OCI-LY7 (cell line): ENCODE results near the gene SORCS1. TPM values are rescaled to one million over a fixed set of nuclear protein-coding genes. Genes with fewer than 3 reads are reported as not detected.

Source experiments
- BruUV-seq: library from RNA; stranded (reverse); fragments of 400-500 nt; replicated peaks from 2 replicates; lab custom pipeline; 2021; lab: Mats Ljungman, UMichigan
- CTCF ChIA-PET: fragments of 300-600 bp; sonication (Branson Sonifier 250); formaldehyde crosslinking; loops from one replicate; lab custom pipeline; 2022; ENCODE audit warnings: antibody characterized with exemption; ENCODE audit not compliant: unreplicated experiment; lab: Charles Lee
- POLR2A ChIA-PET: fragments of 300-600 bp; sonication (Branson Sonifier 250); formaldehyde crosslinking; loops from one replicate; lab custom pipeline; 2022; ENCODE audit warnings: antibody characterized with exemption; lab: Charles Lee
- DNase-seq: peaks from one replicate; pipeline ENCODE4 v3.0.0-alpha.2; 2015; ENCODE audit warnings: low spot score
- H2AFZ ChIP-seq: fragments of 200-600 bp; sonication (generic), shearing (Covaris generic); 2 replicates; pipeline ENCODE4 v1.6.1; 2014; ENCODE audit warnings: mild to moderate bottlenecking, antibody characterized with exemption, low read length, moderate library complexity
- H3K27ac ChIP-seq: fragments of 200-600 bp; sonication (generic); 2 replicates; pipeline ENCODE4 v1.5.1; 2014; ENCODE audit warnings: mixed run types, low read depth, mild to moderate bottlenecking, moderate library complexity, low read length, inconsistent platforms; ENCODE audit not compliant: poor library complexity, severe bottlenecking
- H3K36me3 ChIP-seq: fragments of 200-600 bp; sonication (generic); 2 replicates; pipeline ENCODE4 v1.6.1; 2014; ENCODE audit warnings: mild to moderate bottlenecking, antibody characterized with exemption, low read length, moderate library complexity, mixed read lengths; ENCODE audit not compliant: insufficient read depth
- H3K4me1 ChIP-seq: fragments of 200-600 bp; sonication (generic); 2 replicates; pipeline ENCODE4 v1.5.1; 2014; ENCODE audit warnings: mild to moderate bottlenecking, low read length; ENCODE audit not compliant: insufficient read depth, poor library complexity, severe bottlenecking
- H3K4me2 ChIP-seq: fragments of 200-600 bp; sonication (generic); 2 replicates; pipeline ENCODE4 v1.6.1; 2014; ENCODE audit warnings: mild to moderate bottlenecking, low read length
- H3K4me3 ChIP-seq: fragments of 200-600 bp; sonication (generic); 2 replicates; pipeline ENCODE4 v1.5.1; 2014; ENCODE audit warnings: mild to moderate bottlenecking, low read depth, low read length; ENCODE audit not compliant: poor library complexity, severe bottlenecking
- H3K79me2 ChIP-seq: fragments of 200-600 bp; sonication (generic); 2 replicates; pipeline ENCODE4 v1.6.1; 2016; ENCODE audit warnings: low read depth, mild to moderate bottlenecking, low read length, moderate library complexity, mixed read lengths; ENCODE audit not compliant: insufficient read depth
- H3K9me2 ChIP-seq: fragments of 200-600 bp; sonication (generic); 2 replicates; pipeline ENCODE4 v1.6.1; 2016; ENCODE audit warnings: mild to moderate bottlenecking, low read length, mixed read lengths; ENCODE audit not compliant: insufficient read depth
- H3K9me3 ChIP-seq: fragments of 200-600 bp; sonication (generic); 2 replicates; pipeline ENCODE4 v1.6.1; 2014; ENCODE audit warnings: mild to moderate bottlenecking, mixed run types, low read length, mixed read lengths
- H4K20me1 ChIP-seq: fragments of 200-600 bp; sonication (generic); 2 replicates; pipeline ENCODE4 v1.6.1; 2014; ENCODE audit warnings: mild to moderate bottlenecking, antibody characterized with exemption, low read length, moderate library complexity, mixed read lengths; ENCODE audit not compliant: insufficient read depth
- EZH2phosphoT487 ChIP-seq: fragments of 200-600 bp; sonication (generic); IDR thresholded peaks from 2 replicates; pipeline ENCODE4 v1.6.1; 2018; ENCODE audit warnings: low read depth, borderline replicate concordance, mild to moderate bottlenecking, mixed run types, antibody characterized with exemption, low read length, moderate library complexity, mixed read lengths
- intact Hi-C: fragments of 100-400 bp; cut with micrococcal nuclease; formaldehyde crosslinking; loops from one replicate; pipeline ENCODE4 v1.10.0; 2022; ENCODE audit not compliant: unreplicated experiment
- total RNA-seq, 2 experiments: library from RNA; depleted of rRNA in 1 of 2; stranded (reverse); fragments of >200 nt in 1 of 2; shearing (Covaris generic) in 1 of 2; gene quantifications; 2 replicates each; pipeline ENCODE4 v1.2.3, GENCODE V29; 2014 to 2022
- TF ChIP-seq, protein P1 (sequence below): fragments of 200-600 bp; sonication (generic); conservative IDR thresholded peaks from 2 replicates; pipeline ENCODE4 v1.5.1; 2014; ENCODE audit warnings: mild to moderate bottlenecking, antibody characterized with exemption, low read length, moderate library complexity, mixed read lengths

Gene SORCS1
- total RNA-seq, 2 experiments from 2014 or later = not detected

- Histone ChIP-seq H3K4me2 (no peak overlapping the region), H4K20me1 (no peaks in the 10 kb centered on the region), H3K79me2 (no peaks in the 10 kb centered on the region), H3K36me3 (no peaks in the 10 kb centered on the region), H3K9me3 (no peaks in the 10 kb centered on the region), H3K4me3 (no peak overlapping the region), H2AFZ (no peak overlapping the region), H3K9me2 (no peaks in the 10 kb centered on the region), H3K27ac (no peak overlapping the region), H3K4me1 (no peaks in the 10 kb centered on the region)
- no peak for DNase-seq
- ChIA-PET POLR2A (interaction anchor here (0.9 kb wide), 1 partner anchor 9 kb away, joined by 3 read pairs; no protein-coding TSS in a partner anchor), CTCF (no interaction called here)
- no TSS peak for BruUV-seq
- TF ChIP-seq, protein P1, sequence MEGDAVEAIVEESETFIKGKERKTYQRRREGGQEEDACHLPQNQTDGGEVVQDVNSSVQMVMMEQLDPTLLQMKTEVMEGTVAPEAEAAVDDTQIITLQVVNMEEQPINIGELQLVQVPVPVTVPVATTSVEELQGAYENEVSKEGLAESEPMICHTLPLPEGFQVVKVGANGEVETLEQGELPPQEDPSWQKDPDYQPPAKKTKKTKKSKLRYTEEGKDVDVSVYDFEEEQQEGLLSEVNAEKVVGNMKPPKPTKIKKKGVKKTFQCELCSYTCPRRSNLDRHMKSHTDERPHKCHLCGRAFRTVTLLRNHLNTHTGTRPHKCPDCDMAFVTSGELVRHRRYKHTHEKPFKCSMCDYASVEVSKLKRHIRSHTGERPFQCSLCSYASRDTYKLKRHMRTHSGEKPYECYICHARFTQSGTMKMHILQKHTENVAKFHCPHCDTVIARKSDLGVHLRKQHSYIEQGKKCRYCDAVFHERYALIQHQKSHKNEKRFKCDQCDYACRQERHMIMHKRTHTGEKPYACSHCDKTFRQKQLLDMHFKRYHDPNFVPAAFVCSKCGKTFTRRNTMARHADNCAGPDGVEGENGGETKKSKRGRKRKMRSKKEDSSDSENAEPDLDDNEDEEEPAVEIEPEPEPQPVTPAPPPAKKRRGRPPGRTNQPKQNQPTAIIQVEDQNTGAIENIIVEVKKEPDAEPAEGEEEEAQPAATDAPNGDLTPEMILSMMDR = no peak
- TF ChIP-seq EZH2phosphoT487 = no peak
- intact Hi-C loops = no loop called here
Measured at GRCh38 chr10:107013258-107014006, 151.1 kb downstream of the SORCS1 start.

DNA sequence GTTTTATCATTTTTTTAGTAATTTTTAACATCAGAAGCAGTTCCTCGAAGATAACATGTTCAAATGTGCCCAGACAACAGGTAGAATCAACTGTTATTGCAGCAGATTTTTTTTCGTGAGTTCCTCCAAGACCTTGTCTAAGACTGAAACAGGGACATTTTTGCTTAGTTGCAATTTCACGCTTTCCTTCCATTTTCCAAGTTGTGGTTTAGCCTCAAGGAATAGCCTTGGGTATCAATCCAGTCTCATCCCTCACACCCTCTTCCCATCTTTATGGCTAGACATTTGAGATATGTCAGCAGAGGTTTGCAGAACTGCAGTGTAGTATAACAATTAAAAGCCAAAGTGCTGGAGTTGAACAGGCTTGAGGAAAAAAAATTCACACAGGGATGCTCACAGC lies 152.5 kb downstream of the SORCS1 start:
- POLR2A ChIA-PET = no interaction called here
- BruUV-seq = no TSS peak

More for the DNA sequence above, 152.5 kb downstream of the SORCS1 start:
- H4K20me1 ChIP-seq = no peaks in the 10 kb centered on the region
- no peak overlapping the region for H2AFZ ChIP-seq
- no peaks in the 10 kb centered on the region for H3K4me1 ChIP-seq
- H3K79me2 ChIP-seq = no peaks in the 10 kb centered on the region
- DNase-seq = no peak
- H3K9me2 ChIP-seq = no peaks in the 10 kb centered on the region
- H3K4me2 ChIP-seq = no peak overlapping the region
- no peaks in the 10 kb centered on the region for H3K9me3 ChIP-seq
- no peak overlapping the region for H3K27ac ChIP-seq
- TF ChIP-seq, protein P1 = no peak
- TF ChIP-seq EZH2phosphoT487 = no peak
- intact Hi-C loops = no loop called here
- CTCF ChIA-PET = no interaction called here
- H3K36me3 ChIP-seq = no peaks in the 10 kb centered on the region
- H3K4me3 ChIP-seq = no peak overlapping the region
